HG02840 (cell line): ENCODE measurements around the gene OR10H3.
"Not testable (repeated sequence)": the region's sequence is repeated elsewhere in the genome, so short reads cannot be mapped to it uniquely, and the experiment has no call there.

Experiments used
- ATAC-seq: cut with Tn5 transposase; IDR thresholded peaks from one replicate; pipeline ENCODE4 v1.9.1; 2021; ENCODE audit warnings: mild to moderate bottlenecking, moderate library complexity, moderate number of reproducible peaks; ENCODE audit not compliant: unreplicated experiment, low FRiP score

The OR10H3 gene, protein sequence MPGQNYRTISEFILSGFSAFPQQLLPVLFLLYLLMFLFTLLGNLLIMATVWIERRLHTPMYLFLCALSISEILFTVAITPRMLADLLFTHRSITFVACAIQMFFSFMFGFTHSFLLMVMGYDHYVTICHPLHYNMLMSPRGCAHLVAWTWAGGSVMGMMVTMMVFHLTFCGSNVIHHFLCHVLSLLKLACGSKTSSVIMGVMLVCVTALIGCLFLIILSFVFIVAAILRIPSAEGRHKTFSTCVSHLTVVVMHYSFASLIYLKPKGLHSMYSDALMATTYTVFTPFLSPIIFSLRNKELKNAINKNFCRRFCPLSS

DNA sequence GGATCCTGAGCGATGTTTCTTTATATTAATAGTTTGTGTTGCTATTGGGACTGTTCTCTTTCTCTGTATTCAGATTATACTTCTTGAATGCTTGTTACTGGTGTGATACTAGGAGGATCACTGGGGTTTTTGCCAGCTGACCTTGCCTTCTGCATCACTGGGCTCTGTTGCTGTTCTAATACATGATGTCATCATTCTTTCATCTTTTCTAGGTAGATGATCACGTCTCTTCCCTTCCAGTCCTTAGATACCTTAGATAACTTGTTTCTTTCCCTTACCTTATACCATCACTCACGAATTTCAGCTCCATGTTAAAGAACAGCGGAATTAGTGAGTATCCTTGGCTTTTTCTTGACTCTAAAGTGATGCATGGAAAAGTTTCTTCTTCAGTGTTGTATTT is at the start of gene OR10H3:
Gene OR10H3 (plus strand): TSS at position 264 of the 400 bp plus-strand sequence. CDS start 3,408 bp downstream, outside the sequence.
- no peak for ATAC-seq

DNA sequence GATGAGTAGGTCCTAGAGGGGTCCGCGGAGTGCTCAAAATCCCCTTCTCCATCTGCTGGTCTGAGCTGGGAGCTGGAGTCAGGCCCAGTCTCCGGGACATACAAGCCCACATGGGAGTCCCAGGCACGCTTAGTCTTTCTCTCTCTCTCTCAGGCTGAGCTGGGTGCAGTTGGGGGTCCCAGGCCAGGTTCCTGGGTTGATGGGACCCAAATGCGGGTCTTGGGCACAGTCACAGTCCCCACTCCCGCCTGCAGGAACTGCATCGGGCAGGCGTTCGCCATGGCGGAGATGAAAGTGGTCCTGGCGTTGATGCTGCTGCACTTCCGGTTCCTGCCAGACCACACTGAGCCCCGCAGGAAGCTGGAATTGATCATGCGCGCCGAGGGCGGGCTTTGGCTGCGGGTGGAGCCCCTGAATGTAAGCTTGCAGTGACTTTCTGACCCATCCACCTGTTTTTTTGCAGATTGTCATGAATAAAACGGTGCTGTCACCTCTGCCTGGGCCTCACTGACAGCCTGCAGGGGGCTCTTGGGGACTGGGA is 41.1 kb upstream of the OR10H3 start:
- ATAC-seq = no peak

DNA sequence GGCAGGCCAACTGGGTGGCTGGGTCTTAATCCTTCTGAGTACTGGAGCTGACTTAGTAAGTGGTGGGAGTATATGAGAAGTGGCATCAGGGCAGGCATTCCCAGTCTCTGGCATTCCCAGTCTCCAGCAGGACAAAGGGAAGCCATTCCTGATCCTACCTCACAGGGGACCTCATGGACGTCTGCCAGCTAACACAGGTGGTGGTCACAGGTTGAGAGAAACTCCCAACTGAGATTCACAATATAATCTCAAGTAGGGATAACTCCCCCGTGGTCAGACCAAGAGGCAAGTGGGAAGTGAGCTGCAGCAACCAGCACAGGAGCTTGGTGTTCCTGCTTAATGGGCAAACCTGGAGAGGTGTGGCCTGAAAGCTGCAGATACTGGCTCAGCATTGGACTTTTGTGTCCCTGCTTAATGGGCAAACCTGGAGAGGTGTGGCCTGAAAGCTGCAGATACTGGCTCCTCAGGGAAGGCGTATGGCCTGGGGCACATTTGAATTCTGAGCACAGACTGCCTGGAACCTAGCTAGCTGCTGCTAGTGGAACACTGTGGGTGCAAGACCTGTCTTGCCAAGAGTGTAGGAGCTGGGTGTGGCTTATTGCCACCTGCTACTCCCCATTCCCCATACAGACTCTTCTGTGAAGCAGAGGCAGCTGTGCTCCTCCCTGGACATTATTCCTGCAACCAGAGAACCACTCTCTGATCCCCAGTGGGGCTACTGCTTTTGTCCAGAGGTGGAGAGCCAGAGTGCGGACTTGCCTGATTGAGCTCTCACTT is 35.8 kb upstream of the OR10H3 start:
- no peak for ATAC-seq

DNA sequence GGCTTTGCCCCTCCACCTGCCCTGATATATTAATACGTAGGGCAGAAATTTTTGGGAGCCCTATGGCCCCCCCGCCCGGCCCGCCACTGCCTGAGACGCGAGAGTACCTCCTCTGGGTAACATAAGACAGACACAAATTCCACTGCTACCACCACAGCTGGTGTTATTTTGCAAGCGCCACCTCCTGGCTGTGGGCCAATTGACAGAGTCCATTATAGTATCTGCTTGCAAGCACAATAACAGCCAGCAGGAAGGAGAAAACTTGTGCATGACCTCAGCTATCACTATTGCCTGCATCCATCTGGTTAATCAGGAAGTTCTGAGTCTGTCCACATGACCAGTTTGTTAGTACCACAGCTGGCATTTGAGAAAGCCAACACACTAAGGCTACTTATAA is 35.3 kb upstream of the OR10H3 start:
- ATAC-seq = no peak

DNA sequence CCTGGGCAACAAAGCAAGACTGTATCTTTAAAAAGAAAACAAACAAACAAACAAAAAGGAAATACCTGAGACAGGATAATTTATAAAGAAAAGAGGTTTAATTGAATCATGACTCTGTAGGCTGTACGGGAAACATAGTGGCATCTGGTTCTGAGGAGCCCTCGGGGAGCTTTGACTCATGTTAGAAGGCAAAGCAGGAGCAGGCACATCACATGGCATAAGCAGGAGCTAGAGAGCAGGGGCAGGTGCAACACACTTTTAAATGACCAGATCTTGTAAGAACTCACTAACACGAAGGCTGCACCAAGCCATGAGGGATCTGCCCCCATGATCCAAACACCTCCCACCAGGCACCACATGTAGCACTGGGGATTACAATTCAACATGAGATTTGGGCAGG is 23.1 kb upstream of the OR10H3 start:
- no peak for ATAC-seq

DNA sequence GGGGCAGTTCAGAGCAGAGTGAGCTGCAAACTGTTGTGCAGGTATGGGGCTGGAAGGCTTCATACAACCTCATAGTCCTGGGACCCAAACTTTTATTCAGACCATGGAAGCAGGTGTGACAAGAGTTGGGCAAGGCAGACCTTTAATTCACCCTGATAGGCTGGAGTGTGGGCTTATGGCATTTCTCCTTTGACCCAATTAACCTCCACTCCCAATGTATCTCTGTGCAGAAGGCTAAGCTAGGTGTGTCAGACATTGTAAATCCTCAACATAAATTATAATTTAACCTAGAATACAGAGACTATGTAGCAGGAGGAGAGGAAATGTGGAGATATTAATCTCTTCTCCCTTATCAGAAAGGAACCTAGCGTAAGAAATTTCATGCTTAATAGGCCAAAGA is 22.1 kb upstream of the OR10H3 start:
- ATAC-seq = no peak

DNA sequence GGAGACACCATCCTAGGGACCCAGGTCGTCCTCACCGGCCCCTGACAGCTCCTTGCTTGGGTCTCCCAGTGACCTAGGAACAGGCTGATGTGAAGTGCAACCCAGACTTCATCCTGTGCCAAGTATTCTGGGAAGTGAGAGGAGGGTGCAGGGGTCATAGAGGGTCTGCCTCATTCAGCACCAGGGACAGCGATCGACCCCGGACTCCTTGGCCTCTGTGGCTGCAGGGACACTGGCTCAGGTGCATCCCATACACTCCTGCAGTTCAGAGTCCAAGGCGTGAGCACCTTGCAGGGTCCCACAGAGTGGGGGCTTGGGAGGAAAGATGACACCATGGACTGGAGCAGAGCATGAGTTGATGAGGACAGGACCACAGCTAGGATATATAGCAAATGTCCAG is 20.0 kb upstream of the OR10H3 start:
- ATAC-seq = no peak

DNA sequence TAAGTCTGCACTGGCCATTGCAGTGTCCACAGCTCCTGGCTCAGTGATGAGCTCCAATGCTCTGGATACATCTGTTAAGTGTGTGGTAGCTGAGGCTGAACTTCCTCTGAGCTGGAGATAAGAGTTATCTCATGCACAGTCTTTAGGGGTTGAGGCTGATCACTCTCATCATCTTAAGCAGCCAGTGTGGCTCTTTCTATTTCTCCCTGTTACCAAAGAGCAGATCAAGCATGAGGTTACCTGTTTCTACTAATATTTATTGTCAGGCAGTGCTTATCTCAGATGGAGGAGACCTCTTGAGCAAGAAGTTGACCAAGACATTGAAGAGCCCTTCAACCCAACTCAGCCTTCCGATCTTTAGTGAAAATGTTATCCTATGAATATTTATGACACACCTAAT is 16.5 kb upstream of the OR10H3 start:
- no peak for ATAC-seq

DNA sequence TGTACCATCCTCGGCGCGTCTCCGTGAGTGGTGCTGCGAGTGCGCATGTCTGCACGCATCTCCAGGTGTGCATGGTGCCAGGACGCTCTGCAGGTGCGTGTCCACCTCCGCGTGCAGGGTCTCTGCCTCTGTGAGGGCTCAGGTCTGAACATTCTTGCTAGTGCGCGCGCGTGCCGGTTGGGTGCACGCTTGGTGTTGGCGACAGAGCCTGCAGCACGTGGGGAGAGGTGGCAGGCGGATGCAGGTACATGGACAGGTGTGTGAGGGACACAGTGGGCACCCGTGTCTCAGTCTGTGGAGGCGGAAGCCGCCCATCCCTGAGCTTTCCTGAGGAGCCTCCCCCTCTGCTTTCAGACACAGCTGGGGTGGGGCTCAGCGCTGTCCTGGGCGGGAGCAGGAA is 14.8 kb upstream of the OR10H3 start:
- no peak for ATAC-seq

DNA sequence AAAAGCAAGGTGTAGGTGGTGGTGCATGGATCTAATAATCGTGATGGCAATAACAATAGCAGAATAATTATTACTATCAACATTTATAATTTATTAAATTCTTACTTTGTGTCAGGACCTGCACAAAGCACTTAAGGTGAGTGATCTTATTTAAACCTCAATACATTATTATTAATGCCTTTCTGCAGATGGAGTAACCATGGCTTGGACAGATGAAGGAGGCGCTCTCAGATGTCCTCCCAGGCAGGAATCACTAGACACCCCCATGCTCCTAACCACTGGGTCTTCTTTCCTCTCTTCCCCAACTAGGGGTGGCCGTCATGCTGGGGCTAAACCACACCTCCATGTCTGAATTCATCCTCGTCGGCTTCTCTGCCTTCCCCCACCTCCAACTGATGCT is 10.1 kb upstream of the OR10H3 start, which contains the start of gene OR10H2:
Gene OR10H2 (plus strand): TSS at position 301 of the 400 bp plus-strand sequence. CDS start 20 bp downstream, at position 321.
- no peak for ATAC-seq

DNA sequence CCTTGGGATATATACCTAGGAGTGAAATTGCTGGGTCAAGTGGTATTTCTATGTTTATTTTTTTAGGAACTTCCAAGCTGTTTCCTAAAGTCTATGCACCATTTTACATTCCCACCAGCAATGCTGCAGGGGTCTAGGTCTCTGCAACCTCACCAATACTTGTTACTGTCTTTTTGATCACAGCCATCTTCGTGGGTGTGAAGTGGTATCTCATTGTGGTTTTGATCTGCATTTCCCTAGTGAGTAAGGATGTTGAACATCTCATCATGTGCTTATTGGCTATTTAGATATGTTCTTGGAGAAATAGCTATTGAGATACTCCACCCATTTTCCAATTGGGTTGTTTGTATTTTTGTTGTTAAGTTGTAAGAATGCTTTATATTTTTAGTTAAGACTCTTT is 7.2 kb upstream of the OR10H3 start:
- ATAC-seq = no peak

DNA sequence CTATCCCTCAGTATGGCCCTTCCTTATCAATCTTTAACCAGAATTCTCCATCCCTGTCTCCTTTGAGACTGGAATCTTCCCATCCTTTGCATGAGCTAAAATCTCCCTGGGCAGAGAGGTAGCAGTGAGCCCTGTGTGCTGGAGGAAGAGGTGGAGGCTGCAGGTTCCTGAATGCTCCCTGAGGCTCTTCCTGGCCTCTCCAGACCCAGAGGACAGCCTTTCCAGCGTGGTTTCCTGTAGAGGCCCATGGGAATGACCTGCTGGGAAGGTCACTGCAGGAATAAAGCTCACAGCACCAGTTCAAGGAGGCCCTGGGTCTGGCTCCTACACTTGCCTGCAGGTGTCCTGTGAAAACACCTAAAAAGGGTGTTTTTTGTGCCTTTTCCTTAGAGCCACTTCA is 5.4 kb upstream of the OR10H3 start:
- ATAC-seq = no peak

DNA sequence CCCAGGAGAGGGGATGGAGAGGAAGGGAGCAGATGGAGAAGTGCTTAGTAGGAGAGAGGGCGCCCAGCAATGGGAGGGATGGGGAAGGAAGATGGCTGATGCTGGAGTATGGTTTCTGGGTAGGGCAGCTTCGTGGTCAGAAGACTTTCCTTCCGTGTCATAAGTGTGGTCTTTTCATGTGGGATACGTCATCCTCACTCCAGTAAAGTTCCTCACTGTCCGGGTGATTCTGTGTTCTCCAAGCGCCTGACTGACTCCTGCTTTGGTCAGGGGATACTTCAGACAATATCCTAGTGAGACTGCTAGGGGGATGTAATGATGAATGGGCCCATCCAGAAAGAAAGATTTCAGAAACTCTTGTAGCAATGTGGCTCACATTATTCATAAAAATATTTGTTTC is 3.9 kb upstream of the OR10H3 start:
- ATAC-seq = no peak

DNA sequence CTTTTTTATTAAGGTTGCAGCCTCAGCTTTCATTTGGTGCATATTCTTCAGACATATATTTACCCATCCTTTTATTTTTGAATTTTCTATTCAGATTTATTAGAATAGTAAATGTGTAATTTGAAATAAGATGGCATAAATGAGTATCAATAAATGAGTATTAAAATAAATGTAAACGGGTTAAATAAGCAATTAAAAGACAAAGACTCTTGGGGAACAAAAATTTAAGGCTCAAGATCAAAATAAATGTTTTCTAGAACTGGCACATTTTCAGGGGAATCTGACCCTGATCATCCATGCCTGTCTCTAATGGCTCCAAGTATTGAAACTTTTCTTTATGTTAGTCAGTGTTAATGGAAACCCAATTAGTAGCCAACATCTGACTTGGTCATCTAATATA is 3.0 kb downstream of the OR10H3 start:
- no peak for ATAC-seq

DNA sequence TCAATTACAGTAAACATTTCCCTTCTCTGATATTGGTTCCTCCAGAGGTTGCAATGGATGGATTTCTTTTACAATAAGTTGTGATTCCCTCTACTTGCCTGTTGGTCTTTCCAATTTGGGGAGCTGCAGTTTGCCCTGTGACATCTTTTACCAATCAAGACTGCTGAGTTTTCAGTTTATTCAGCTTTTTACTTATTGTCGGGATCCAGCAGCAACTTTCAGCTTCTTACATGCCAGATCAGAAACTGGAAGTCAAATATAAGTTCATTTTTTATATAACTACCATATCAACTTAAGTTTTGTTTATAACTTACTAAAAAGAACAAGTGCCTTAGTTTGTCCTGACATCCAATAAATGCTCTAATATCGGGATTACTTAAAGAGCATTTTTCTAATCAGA is 10.5 kb downstream of the OR10H3 start:
- no peak for ATAC-seq

DNA sequence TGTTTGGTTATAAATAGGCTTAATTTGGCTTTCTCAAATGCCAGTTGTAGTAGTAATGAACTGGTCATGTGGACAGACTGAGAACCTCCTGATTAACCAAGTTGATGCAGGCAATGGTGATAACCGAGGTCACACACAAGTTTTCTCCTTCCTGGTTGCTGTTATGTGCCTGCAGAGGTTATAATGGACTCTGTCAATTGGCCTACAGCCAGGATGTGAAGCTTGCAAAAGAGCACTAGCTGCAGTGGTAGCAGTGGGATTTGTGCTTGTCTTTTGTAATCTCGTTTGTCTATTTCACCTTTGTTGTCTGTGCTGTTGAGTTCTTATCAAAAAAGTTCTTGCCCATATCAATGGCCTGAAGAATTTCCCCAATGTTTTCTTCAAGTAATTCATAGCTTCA is 20.6 kb downstream of the OR10H3 start:
- ATAC-seq = no peak

DNA sequence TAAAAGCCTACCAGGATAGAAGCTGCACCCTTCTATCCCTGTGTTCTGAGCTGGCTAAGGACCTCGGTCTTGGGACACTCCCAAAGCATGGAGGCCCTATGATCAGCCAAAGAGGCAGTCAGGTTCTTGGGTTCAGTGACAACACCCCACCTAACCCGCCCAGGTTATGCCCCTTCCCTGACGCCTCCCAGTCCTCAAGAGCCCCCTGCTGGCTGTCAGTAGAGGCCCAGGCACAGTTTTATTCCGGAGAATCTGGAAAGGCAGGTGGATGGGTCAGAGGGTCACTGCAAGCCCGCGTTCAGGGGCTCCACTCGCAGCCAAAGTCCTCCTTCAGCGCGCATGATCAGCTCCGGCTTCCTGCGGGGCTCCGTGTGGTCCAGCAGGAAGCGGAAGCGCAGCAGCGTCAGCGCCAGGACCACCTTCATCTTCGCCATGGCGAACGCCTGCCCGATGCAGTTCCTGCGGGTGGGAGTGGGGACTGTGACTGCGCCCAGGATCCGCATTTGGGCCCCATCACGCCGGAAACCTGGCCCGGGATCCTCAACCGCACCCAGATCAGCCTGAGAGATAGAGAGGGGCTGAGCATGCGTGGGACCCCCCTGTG is 22.3 kb downstream of the OR10H3 start:
- no peak for ATAC-seq

DNA sequence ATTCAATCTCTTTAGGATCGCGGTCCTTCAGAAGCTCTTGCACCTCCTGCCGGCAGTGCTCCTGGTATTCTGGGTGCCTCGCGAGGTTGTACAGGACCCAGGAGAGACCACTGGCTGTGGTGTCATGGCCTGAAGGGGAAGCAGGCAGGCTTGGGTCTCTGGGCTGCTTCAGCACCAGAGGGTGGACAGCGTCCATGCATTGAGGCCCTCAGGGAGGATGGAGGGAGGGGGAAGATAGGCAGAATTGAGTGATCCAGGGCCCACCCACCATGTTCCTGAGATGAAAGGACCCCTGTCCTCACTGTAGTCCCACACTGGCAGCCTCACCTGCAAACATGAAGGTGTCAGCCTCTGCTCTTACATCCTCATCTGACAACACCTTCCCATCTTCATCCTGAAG is 31.8 kb downstream of the OR10H3 start:
- no peak for ATAC-seq

DNA sequence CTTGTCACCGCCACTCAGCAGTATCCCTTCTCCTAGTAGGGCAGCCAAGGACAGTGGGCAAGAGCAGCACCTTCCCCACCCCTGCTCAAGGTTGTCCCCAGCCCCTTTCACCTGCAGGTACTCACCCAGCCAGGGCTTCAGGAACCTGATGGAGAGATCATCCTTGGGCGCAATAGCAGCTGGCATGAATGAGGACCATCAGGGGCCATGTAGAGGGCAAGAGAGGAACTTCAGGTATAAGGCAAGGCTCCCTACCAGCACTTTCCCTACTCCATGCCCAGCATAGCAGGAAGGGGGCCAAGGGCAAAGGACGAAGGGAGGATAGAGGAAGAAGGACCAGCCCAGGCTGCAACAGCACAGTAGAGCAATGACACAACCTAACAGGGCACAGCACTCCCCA is 36.4 kb downstream of the OR10H3 start:
- not testable (repeated sequence) for ATAC-seq

DNA sequence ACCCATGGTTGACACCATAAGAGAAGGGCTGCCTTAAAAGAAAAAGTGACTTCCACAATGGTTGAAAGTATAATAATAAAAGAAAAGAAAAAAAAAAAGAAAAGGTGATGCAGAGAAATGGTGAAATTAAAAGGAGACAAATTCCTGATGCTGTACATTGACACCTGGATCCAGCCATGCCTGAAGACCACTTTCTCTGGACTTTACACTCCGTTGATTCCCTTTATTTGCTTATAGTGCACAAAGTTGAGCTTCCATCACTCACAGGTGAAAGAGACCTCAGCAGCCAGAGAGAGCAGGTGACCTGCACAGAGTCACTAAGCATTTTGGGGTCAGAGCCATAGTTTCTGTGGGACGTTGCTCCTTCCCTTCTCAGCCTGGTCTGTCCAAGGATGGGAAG is 37.5 kb downstream of the OR10H3 start:
- ATAC-seq = no peak

DNA sequence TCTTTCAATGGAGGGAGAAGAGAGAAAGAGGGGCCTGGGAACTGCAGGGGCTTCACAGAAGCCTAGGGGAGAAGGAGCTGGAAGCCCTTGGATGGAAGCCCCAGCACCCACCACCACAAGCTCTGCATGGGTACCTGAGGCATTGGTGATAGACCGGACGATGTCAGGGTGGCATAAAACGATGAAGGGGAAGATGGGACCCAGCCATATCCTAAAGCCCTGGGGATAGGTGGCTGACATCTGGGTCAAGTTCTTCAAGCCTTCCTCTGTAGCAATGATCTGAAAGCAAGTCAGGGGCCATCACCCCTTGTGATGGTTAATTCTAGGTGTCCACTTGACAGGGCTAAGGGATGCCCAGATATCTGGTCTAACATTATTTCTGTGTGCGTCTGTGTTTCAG is 38.5 kb downstream of the OR10H3 start:
- no peak for ATAC-seq
